ENCODE data around the gene PPM1E.

DNA sequence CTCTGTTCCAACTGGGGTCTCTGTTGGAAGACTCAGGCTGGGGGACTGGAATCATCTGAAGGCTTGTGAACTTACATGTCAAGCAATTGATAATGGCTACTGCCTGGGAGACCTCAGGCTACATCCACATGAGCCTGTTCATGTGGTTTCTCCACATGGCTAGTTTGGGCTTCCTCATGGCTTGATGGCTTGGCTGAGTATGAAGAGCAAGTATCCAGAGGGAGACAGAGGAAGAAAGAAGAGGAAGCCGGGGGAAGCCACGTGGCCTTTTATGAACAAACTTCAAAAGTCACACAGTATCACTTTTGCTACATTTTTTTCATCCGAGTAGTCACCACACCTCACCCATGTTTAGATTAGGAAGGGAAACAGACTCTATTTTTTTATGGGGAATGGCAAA is 192.2 kb downstream of the PPM1E start:
- TF ChIP-seq, protein P1, sequence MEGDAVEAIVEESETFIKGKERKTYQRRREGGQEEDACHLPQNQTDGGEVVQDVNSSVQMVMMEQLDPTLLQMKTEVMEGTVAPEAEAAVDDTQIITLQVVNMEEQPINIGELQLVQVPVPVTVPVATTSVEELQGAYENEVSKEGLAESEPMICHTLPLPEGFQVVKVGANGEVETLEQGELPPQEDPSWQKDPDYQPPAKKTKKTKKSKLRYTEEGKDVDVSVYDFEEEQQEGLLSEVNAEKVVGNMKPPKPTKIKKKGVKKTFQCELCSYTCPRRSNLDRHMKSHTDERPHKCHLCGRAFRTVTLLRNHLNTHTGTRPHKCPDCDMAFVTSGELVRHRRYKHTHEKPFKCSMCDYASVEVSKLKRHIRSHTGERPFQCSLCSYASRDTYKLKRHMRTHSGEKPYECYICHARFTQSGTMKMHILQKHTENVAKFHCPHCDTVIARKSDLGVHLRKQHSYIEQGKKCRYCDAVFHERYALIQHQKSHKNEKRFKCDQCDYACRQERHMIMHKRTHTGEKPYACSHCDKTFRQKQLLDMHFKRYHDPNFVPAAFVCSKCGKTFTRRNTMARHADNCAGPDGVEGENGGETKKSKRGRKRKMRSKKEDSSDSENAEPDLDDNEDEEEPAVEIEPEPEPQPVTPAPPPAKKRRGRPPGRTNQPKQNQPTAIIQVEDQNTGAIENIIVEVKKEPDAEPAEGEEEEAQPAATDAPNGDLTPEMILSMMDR (IDR thresholded peaks at IDR 0.05) = no peak
- no peak for TF ChIP-seq POLR2AphosphoS5 (IDR thresholded peaks at IDR 0.05)
- TF ChIP-seq POLR2A (IDR thresholded peaks at IDR 0.05) = no peak

Data from transverse colon (tissue), 4 donors.